NCI-H2196 (cell line): ENCODE results near the gene SSTR4.

Source experiments
- DNase-seq: peaks from one replicate; lab custom pipeline; 2025; ENCODE audit not compliant: unreplicated experiment; lab: John Stamatoyannopoulos, UW

The SSTR4 gene

GRCh38 chr20:23085436-23086055 is 50.4 kb downstream of the SSTR4 start:
- DNase-seq, result no peak

- no peak for DNase-seq
Measured at GRCh38 chr20:23086056-23086566, 51.0 kb downstream of the SSTR4 start, which contains the start of gene CD93. CD93 (minus strand) TSS chr20:23086324; CDS start chr20:23086192, 132 bp downstream.

GRCh38 chr20:23086931-23087411 is 51.9 kb downstream of the SSTR4 start:
- DNase-seq, result no peak

- DNase-seq, result no peak
Measured at GRCh38 chr20:23087587-23088251, 52.6 kb downstream of the SSTR4 start.
